Activated CD4-positive, alpha-beta T cell treated with anti-CD3 and anti-CD28 coated beads for 48 hours (primary cell): ENCODE results near the gene PRELID2.
A peak's percentile ranks its signal among the peaks of the same experiment; 100 is the strongest.
"Not testable (repeated sequence)": the region's sequence is repeated elsewhere in the genome, so short reads cannot be mapped to it uniquely, and the experiment has no call there.

Source experiments
- DNase-seq: peaks from one replicate; pipeline ENCODE4 v3.0.0-alpha.2; 2020

PRELID2 gene

GRCh38 chr5:145834917-145835847 lies at the start of gene PRELID2:
TSS of gene PRELID2 (minus strand) at chr5:145835342. CDS start at chr5:145835251, 91 bp downstream.
- peak; percentile 68 for DNase-seq

GRCh38 chr5:145874765-145875164 lies 39.6 kb upstream of the PRELID2 start:
- DNase-seq: no peak

- no peak for DNase-seq
Measured at GRCh38 chr5:145872914-145873313, 37.8 kb upstream of the PRELID2 start, which contains the start of gene GRXCR2. TSS of gene GRXCR2 (minus strand) at chr5:145873014. CDS start at chr5:145872968, 46 bp downstream.

- no peak for DNase-seq
Measured at GRCh38 chr5:145872486-145872885, 37.3 kb upstream of the PRELID2 start.

GRCh38 chr5:145869753-145870152 lies 34.6 kb upstream of the PRELID2 start:
- DNase-seq: no peak

- no peak for DNase-seq
Measured at GRCh38 chr5:145867806-145868205, 32.7 kb upstream of the PRELID2 start.

- DNase-seq: not testable (repeated sequence)
Measured at GRCh38 chr5:145864432-145864831, 29.3 kb upstream of the PRELID2 start.

GRCh38 chr5:145863003-145863402 lies 27.9 kb upstream of the PRELID2 start:
- no peak for DNase-seq

- DNase-seq: no peak
Measured at GRCh38 chr5:145859897-145860296, 24.8 kb upstream of the PRELID2 start.

GRCh38 chr5:145859453-145859852 lies 24.3 kb upstream of the PRELID2 start:
- no peak for DNase-seq

GRCh38 chr5:145858959-145859358 lies 23.8 kb upstream of the PRELID2 start:
- no peak for DNase-seq

GRCh38 chr5:145856285-145856818 lies 21.2 kb upstream of the PRELID2 start:
- peak; percentile 57 for DNase-seq

GRCh38 chr5:145855763-145856267 lies 20.7 kb upstream of the PRELID2 start:
- DNase-seq: no peak

GRCh38 chr5:145854651-145855258 lies 19.6 kb upstream of the PRELID2 start:
- DNase-seq: no peak

GRCh38 chr5:145853781-145854376 lies 18.7 kb upstream of the PRELID2 start:
- no peak for DNase-seq

- DNase-seq: no peak
Measured at GRCh38 chr5:145852990-145853389, 17.8 kb upstream of the PRELID2 start.

- no peak for DNase-seq
Measured at GRCh38 chr5:145848854-145849253, 13.7 kb upstream of the PRELID2 start.

- no peak for DNase-seq
Measured at GRCh38 chr5:145847499-145848497, 12.7 kb upstream of the PRELID2 start.

GRCh38 chr5:145846081-145846480 lies 10.9 kb upstream of the PRELID2 start:
- DNase-seq: no peak

GRCh38 chr5:145841299-145841698 lies 6.2 kb upstream of the PRELID2 start:
- no peak for DNase-seq

GRCh38 chr5:145840458-145841132 lies 5.5 kb upstream of the PRELID2 start:
- DNase-seq: no peak
